ENCODE measurements around the gene TRAPPC8. TPM values are rescaled to one million over a fixed set of nuclear protein-coding genes. Genes with fewer than 3 reads are reported as not detected.
"Not testable (repeated sequence)": the region's sequence is repeated elsewhere in the genome, so short reads cannot be mapped to it uniquely, and the experiment has no call there.

Gene TRAPPC8
- total RNA-seq, 2 donors from 2014 or later: 27.2 to 33.8 TPM

DNA sequence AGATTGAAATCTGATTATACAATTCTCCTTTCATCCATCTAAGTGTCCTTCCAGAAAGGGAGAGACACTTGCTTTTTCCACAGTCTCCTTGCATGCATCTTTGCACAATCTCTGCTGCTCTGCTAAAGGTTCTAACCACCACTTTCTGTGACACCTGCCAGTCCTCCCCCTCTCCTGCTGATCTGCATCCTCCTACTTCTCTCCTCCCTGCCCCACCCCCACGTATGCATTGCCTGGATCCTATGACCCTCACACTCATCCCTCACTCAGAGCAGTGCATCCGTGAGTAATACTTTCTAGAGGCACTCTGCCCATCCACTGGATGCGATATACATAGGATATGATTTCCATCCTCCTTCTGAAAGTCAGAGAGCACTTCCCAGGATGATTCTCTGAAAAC is 27.7 kb upstream of the TRAPPC8 start:
- Histone ChIP-seq H3K27ac (no peak overlapping the region), H3K36me3 (no peaks in the 10 kb centered on the region), H3K27me3 (no peaks in the 10 kb centered on the region), H3K9me3 (peaks cover 0 to 15% of the 10 kb centered on the region in 2 donors), H3K4me1 (no peaks in the 10 kb centered on the region), H3K4me3 (no peak overlapping the region)
- DNase-seq (ENCODE audit: low spot score): no peak
- TF ChIP-seq, protein P1, sequence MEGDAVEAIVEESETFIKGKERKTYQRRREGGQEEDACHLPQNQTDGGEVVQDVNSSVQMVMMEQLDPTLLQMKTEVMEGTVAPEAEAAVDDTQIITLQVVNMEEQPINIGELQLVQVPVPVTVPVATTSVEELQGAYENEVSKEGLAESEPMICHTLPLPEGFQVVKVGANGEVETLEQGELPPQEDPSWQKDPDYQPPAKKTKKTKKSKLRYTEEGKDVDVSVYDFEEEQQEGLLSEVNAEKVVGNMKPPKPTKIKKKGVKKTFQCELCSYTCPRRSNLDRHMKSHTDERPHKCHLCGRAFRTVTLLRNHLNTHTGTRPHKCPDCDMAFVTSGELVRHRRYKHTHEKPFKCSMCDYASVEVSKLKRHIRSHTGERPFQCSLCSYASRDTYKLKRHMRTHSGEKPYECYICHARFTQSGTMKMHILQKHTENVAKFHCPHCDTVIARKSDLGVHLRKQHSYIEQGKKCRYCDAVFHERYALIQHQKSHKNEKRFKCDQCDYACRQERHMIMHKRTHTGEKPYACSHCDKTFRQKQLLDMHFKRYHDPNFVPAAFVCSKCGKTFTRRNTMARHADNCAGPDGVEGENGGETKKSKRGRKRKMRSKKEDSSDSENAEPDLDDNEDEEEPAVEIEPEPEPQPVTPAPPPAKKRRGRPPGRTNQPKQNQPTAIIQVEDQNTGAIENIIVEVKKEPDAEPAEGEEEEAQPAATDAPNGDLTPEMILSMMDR (IDR thresholded peaks at IDR 0.05): no peak

DNA sequence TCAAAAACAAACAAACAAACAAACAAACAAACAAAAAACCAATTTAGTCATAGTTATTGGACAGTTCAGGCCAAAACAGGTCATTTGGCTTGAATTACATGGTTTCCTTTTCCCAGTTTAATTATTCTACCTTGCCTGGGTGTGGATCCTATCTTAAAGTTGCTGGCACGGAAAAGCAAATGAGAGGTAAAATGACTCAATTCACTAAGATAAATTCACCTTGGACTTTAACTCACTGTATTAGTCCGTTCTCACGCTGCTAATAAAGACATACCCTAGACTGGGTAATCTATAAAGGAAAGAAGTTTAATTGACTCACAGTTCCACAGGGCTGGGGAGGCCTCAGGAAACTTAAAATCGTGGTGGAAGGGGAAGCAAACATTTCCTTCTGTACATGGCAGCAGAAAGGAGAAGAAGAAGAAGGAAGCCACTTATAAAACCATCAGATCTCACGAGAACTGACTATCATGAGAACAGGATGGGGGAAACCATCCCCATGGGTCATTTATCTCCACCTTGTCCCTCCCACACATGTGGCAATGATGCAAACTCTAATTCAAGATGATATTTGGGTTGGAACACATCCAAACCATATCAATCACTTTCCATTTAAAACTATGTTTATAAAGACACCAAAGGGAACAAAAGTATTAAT is 22.5 kb upstream of the TRAPPC8 start:
- Histone ChIP-seq H3K9me3 (no peaks in the 10 kb centered on the region), H3K27me3 (no peaks in the 10 kb centered on the region), H3K4me3 (no peak overlapping the region), H3K27ac (no peak overlapping the region), H3K4me1 (no peaks in the 10 kb centered on the region), H3K36me3 (no peaks in the 10 kb centered on the region)
- DNase-seq (ENCODE audit: low spot score): no peak
- TF ChIP-seq, protein P1 (IDR thresholded peaks at IDR 0.05): no peak

DNA sequence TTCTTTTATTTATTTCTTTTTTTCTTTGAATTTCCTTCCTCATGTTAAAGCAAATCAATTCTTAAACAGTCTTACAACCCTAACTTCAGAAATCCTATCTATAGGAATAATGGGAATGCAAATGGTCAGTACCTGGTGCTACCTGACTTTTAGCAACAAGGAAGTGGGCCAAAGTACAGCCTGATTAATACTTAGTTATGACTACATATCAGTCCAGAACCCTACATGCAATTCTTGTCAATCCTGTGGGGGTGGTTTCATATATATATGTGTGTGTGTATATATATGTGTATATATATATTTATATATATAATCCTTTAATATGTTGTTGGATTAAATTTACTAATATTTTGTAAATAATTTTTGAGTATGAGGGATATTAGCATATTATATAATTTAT is 14.8 kb upstream of the TRAPPC8 start:
- Histone ChIP-seq H3K27ac (no peak overlapping the region), H3K4me1 (no peaks in the 10 kb centered on the region), H3K4me3 (no peak overlapping the region), H3K27me3 (no peaks in the 10 kb centered on the region), H3K36me3 (no peaks in the 10 kb centered on the region), H3K9me3 (no peaks in the 10 kb centered on the region)
- TF ChIP-seq, protein P1 (IDR thresholded peaks at IDR 0.05): no peak
- DNase-seq (ENCODE audit: low spot score): no peak

- Histone ChIP-seq H3K27ac (no peak overlapping the region), H3K27me3 (no peaks in the 10 kb centered on the region), H3K4me1 (no peaks in the 10 kb centered on the region), H3K4me3 (no peak overlapping the region), H3K36me3 (no peaks in the 10 kb centered on the region), H3K9me3 (no peaks in the 10 kb centered on the region)
- DNase-seq (ENCODE audit: low spot score): no peak
- TF ChIP-seq, protein P1 (IDR thresholded peaks at IDR 0.05): no peak
Observed at GRCh38 chr18:31954349-31954748, 11.4 kb upstream of the TRAPPC8 start.

GRCh38 chr18:31953699-31954098 is 10.8 kb upstream of the TRAPPC8 start:
- DNase-seq (ENCODE audit: low spot score); H3K4me3 ChIP-seq; H3K27me3 ChIP-seq; H3K27ac ChIP-seq; H3K4me1 ChIP-seq; H3K36me3 ChIP-seq; H3K9me3 ChIP-seq: not testable (repeated sequence)

DNA sequence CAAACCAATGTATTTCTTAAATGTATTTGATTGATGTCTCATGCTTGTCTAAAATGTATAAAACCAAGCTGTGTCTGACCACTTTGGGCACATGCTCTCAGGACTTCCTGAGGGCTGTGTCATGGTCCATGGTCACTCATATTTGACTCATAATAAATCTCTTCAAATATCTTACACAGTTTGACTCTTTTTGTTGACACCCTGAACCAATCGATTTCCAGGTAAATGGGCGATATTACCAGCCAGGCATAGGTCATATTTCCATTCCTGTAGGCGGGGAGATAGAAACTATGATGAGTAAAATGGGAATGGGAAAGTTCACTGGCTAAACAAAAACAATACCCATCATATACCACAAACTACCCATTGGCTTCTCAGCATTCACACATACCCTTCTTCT is 9.3 kb upstream of the TRAPPC8 start:
- Histone ChIP-seq H3K27me3 (no peaks in the 10 kb centered on the region), H3K4me3 (no peak overlapping the region), H3K36me3 (no peaks in the 10 kb centered on the region), H3K4me1 (no peaks in the 10 kb centered on the region), H3K27ac (no peak overlapping the region), H3K9me3 (no peaks in the 10 kb centered on the region)
- DNase-seq (ENCODE audit: low spot score): no peak
- TF ChIP-seq, protein P1 (IDR thresholded peaks at IDR 0.05): no peak
